Measurements from ENCODE around the gene WDR5B. TPM values are rescaled to one million over a fixed set of nuclear protein-coding genes. Genes with fewer than 3 reads are reported as not detected.

WDR5B gene
- polyA plus RNA-seq, 1 donor (not counting 4 experiments of a cell fraction or from before 2014, with no cell fraction given), result 4.0 TPM

- Histone ChIP-seq H3K9me3 (ENCODE audit: control insufficient read depth, low read depth, low read length) (no peaks in the 10 kb centered on the region), H3K27ac (ENCODE audit: control insufficient read depth, insufficient read depth, low read length) (no peak overlapping the region), H3K4me3 (ENCODE audit: control insufficient read depth in 2 of 3, extremely low read depth in 1 of 3, insufficient read depth in 2 of 3, low read depth in 1 of 3, low read length in 3 of 3) (no peak overlapping the region), H3K79me2 (ENCODE audit: control insufficient read depth, insufficient read depth, low read length) (peaks cover 14% of the 10 kb centered on the region), H3K9me1 (ENCODE audit: control insufficient read depth, extremely low read depth, insufficient read depth, low read length) (no peaks in the 10 kb centered on the region), H4K20me1 (ENCODE audit: control insufficient read depth, extremely low read depth, insufficient read depth, low read length) (no peaks in the 10 kb centered on the region), H3K4me2 (ENCODE audit: control insufficient read depth, extremely low read depth, insufficient read depth, low read depth, low read length) (no peak overlapping the region), H2AFZ (ENCODE audit: control insufficient read depth, low read length) (no peak overlapping the region), H3K9ac (ENCODE audit: control insufficient read depth, extremely low read depth, insufficient read depth, low read length) (no peak overlapping the region), H3K27me3 (ENCODE audit: control insufficient read depth, extremely low read depth, insufficient read depth, low read length) (no peaks in the 10 kb centered on the region), H3K4me1 (ENCODE audit: control insufficient read depth, extremely low read depth, insufficient read depth, low read length) (peaks cover 6% of the 10 kb centered on the region), H3K36me3 (ENCODE audit: control insufficient read depth in 2 of 2, extremely low read depth in 1 of 2, insufficient read depth in 2 of 2, low read length in 2 of 2) (peaks cover 10 to 13% of the 10 kb centered on the region in 2 experiments)
- no peak for FAIRE-seq
- no peak for DNase-seq (ENCODE audit: low read depth, low spot score)
- TF ChIP-seq CTCF (optimal IDR thresholded peaks at IDR 0.05 in 1 of 3, IDR thresholded peaks at IDR 0.05 in 1 of 3, conservative IDR thresholded peaks at IDR 0.05 in 1 of 3; ENCODE audit: extremely low read depth in 1 of 3, insufficient read depth in 2 of 3, low read length in 3 of 3) (no peak), EZH2 (IDR thresholded peaks at IDR 0.05; ENCODE audit: low read length) (no peak)
- dilution Hi-C loops (cut with MboI; ENCODE audit: extremely low pct_ligation_motif_present, low sequenced_read_pairs), result no loop called here
Observed at GRCh38 chr3:122421836-122422235, 6.0 kb upstream of the WDR5B start.

- no peak for TF ChIP-seq CTCF (optimal IDR thresholded peaks at IDR 0.05 in 1 of 3, IDR thresholded peaks at IDR 0.05 in 1 of 3, conservative IDR thresholded peaks at IDR 0.05 in 1 of 3; ENCODE audit: extremely low read depth in 1 of 3, insufficient read depth in 2 of 3, low read length in 3 of 3)
- no peak for TF ChIP-seq EZH2 (IDR thresholded peaks at IDR 0.05; ENCODE audit: low read length)
- no peaks in the 10 kb centered on the region for H3K27me3 ChIP-seq (ENCODE audit: control insufficient read depth, extremely low read depth, insufficient read depth, low read length)
- H3K4me2 ChIP-seq (ENCODE audit: control insufficient read depth, extremely low read depth, insufficient read depth, low read depth, low read length), result no peak overlapping the region
- DNase-seq (ENCODE audit: low read depth, low spot score) (no peak), FAIRE-seq (no peak)
- no peaks in the 10 kb centered on the region for H3K9me1 ChIP-seq (ENCODE audit: control insufficient read depth, extremely low read depth, insufficient read depth, low read length)
- H2AFZ ChIP-seq (ENCODE audit: control insufficient read depth, low read length), result no peak overlapping the region
- H3K4me1 ChIP-seq (ENCODE audit: control insufficient read depth, extremely low read depth, insufficient read depth, low read length), result peaks cover 7% of the 10 kb centered on the region
- dilution Hi-C loops (cut with MboI; ENCODE audit: extremely low pct_ligation_motif_present, low sequenced_read_pairs), result no loop called here
- H4K20me1 ChIP-seq (ENCODE audit: control insufficient read depth, extremely low read depth, insufficient read depth, low read length), result no peaks in the 10 kb centered on the region
- peaks cover 6 to 7% of the 10 kb centered on the region in 2 experiments for H3K36me3 ChIP-seq (ENCODE audit: control insufficient read depth in 2 of 2, extremely low read depth in 1 of 2, insufficient read depth in 2 of 2, low read length in 2 of 2)
- H3K9ac ChIP-seq (ENCODE audit: control insufficient read depth, extremely low read depth, insufficient read depth, low read length), result no peak overlapping the region
- H3K79me2 ChIP-seq (ENCODE audit: control insufficient read depth, insufficient read depth, low read length), result peaks cover 19% of the 10 kb centered on the region
- H3K9me3 ChIP-seq (ENCODE audit: control insufficient read depth, low read depth, low read length), result no peaks in the 10 kb centered on the region
- H3K27ac ChIP-seq (ENCODE audit: control insufficient read depth, insufficient read depth, low read length), result no peak overlapping the region
- H3K4me3 ChIP-seq (ENCODE audit: control insufficient read depth in 2 of 3, extremely low read depth in 1 of 3, insufficient read depth in 2 of 3, low read depth in 1 of 3, low read length in 3 of 3), result no peak overlapping the region
Observed at GRCh38 chr3:122421101-122421500, 5.2 kb upstream of the WDR5B start.
